Measurements from ENCODE around the gene MRTFA.

The MRTFA gene

DNA sequence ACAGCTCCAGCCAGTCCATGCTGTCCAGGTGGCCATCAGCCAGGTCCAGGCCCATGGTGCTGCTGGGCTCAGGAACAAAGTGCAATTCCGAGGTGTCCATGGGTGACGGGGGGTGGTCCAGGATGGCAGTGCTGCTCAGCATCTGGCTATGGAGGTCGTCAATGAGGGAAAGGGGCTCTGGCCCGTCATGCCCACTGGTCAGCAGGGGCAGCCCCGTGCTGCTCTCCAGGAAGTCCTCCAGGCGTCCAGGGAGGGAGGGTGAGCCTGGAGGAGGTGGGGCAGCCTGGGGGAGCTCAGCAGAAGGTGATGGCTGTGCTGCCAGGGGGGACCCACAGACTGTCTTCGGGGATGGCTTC lies 225.0 kb downstream of the MRTFA start:
- H3K4me3 ChIP-seq (ENCODE audit: control insufficient read depth, low read depth, low read length), result no peak overlapping the region
- TF ChIP-seq, protein P1, sequence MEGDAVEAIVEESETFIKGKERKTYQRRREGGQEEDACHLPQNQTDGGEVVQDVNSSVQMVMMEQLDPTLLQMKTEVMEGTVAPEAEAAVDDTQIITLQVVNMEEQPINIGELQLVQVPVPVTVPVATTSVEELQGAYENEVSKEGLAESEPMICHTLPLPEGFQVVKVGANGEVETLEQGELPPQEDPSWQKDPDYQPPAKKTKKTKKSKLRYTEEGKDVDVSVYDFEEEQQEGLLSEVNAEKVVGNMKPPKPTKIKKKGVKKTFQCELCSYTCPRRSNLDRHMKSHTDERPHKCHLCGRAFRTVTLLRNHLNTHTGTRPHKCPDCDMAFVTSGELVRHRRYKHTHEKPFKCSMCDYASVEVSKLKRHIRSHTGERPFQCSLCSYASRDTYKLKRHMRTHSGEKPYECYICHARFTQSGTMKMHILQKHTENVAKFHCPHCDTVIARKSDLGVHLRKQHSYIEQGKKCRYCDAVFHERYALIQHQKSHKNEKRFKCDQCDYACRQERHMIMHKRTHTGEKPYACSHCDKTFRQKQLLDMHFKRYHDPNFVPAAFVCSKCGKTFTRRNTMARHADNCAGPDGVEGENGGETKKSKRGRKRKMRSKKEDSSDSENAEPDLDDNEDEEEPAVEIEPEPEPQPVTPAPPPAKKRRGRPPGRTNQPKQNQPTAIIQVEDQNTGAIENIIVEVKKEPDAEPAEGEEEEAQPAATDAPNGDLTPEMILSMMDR (IDR thresholded peaks at IDR 0.05; ENCODE audit: control insufficient read depth, insufficient read depth, low read depth, low read length, missing control alignments), result no peak
- no peak for DNase-seq (ENCODE audit: low read depth)

DNA sequence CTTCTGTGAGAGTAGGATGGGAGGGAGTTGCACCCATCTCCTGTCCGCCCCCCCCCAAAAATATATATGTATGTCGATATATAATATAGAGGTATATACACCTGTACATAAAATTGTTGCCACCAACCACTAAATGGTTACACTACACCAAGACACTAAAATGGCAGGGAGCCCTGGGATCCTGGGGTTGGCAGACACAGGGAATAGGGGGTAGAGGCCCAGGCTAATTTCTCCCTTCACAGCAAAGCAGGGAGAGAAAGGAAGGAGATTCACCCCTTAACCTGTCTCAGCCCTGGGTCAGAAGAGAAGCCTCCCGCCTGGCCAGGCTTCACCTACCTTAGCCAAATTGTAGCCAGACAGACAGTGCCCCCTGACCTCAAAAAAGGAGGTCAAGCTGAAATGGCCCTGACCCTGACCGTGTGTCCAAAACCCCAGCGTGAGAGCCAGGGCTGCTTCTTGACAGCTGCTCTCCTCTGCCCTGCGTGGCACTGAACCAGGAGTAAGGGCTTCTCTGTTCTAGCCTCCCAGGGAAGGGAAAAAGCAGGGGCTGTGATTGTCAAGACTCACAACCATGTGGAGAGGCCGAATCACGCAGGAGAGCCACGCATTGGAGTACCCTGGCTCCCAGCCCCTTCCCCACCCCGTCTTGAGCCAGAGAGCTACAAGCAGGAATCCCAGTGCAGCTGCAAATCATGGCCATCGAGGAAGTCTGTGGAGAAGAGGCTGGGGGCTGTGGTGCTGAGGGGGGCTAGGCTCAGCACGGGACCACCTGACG lies 225.6 kb downstream of the MRTFA start:
- no peak overlapping the region for H3K4me3 ChIP-seq (ENCODE audit: control insufficient read depth, low read depth, low read length)
- TF ChIP-seq, protein P1 (IDR thresholded peaks at IDR 0.05; ENCODE audit: control insufficient read depth, insufficient read depth, low read depth, low read length, missing control alignments), result no peak

DNA sequence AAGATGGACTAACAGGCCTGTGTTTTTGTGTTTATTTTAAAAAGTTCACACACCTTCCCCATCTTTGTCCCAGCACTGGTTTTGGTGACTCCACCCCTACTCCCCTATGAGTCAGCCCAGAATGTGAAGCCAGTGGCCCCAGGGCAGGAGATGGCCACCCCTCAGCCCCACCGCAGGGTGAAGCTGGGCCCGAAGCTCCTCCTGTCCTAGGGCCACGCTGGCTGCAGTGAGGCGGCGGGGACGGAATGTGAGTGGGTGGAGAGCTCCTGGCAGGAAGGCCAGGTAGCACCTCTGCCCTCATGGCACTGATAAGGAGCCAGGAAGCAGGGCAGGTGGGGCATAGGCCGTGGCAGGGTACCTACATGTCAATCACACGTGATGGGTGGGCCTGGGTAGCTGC lies 226.2 kb downstream of the MRTFA start:
- TF ChIP-seq, protein P1 (IDR thresholded peaks at IDR 0.05; ENCODE audit: control insufficient read depth, insufficient read depth, low read depth, low read length, missing control alignments), result no peak
- no peak for DNase-seq (ENCODE audit: low read depth)
- no peak overlapping the region for H3K4me3 ChIP-seq (ENCODE audit: control insufficient read depth, low read depth, low read length)

More for the DNA sequence above, 225.6 kb downstream of the MRTFA start:
- no peak for DNase-seq (ENCODE audit: low read depth)

DNA sequence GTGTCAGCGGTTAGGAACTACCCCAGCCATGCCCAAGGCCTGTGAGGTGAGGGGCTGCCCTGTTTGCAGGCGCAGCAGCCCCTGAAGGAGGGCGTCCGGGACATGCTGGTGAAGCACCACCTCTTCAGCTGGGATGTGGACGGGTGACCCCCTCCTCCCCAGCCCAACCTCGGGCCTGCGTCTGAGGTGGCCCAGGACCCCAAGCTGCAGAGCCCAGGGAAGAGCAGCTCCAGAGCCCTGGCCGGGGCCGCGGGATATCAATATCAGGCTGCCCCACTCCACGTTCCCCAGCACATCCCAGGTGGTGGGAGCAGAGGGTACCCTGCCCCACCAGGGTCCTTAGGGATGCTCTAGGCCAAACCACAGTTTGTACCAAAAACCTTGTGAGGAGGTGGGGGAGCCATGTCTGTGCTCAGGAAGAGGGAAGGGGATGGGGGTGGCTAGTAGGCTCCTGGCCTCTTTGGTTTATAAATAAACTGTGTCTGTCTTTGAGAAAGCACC lies 226.9 kb downstream of the MRTFA start:
- no peak overlapping the region for H3K4me3 ChIP-seq (ENCODE audit: control insufficient read depth, low read depth, low read length)
- TF ChIP-seq, protein P1 (IDR thresholded peaks at IDR 0.05; ENCODE audit: control insufficient read depth, insufficient read depth, low read depth, low read length, missing control alignments), result no peak
- no peak for DNase-seq (ENCODE audit: low read depth)

DNA sequence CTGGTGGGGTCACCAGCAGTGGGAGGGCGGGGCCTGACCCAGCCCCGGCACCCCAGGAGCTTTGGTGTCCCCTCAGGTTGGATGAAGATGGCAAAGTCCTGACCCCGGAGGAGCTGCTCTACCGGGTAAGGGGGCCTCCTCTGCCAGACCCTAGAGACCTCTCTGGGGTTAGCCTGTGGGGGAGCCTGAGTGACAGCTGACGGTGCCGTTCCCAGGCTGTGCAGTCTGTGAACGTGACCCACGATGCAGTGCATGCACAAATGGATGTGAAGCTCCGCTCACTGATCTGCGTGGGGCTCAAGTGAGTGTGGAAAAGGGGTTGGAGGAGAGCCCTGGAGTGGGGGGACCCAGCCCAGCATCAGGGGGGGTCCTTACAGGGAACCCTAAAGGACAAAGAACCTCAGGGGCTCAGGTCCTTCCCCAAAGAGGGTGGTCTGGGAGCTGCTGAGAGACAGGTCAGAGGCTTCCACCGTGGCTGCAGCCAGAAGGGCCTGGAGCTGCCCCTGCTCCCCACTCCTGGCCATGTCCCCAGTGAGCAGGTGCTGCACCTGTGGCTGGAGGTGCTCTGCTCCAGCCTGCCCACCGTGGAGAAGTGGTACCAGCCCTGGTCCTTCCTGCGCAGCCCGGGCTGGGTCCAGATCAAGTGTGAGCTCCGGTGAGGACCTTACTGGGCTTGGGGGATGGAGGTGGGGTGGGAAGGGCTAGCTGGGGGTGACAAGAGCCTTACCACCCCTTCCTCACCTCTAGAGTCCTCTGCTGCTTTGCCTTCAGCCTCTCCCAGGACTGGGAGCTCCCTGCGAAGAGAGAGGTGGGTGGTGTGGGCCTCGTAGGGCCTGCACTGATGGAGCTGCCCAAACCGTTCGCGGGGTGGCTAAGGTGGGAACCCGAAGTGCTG lies 227.6 kb downstream of the MRTFA start:
- no peak overlapping the region for H3K4me3 ChIP-seq (ENCODE audit: control insufficient read depth, low read depth, low read length)
- no peak for DNase-seq (ENCODE audit: low read depth)
- TF ChIP-seq, protein P1 (IDR thresholded peaks at IDR 0.05; ENCODE audit: control insufficient read depth, insufficient read depth, low read depth, low read length, missing control alignments), result no peak

DNA sequence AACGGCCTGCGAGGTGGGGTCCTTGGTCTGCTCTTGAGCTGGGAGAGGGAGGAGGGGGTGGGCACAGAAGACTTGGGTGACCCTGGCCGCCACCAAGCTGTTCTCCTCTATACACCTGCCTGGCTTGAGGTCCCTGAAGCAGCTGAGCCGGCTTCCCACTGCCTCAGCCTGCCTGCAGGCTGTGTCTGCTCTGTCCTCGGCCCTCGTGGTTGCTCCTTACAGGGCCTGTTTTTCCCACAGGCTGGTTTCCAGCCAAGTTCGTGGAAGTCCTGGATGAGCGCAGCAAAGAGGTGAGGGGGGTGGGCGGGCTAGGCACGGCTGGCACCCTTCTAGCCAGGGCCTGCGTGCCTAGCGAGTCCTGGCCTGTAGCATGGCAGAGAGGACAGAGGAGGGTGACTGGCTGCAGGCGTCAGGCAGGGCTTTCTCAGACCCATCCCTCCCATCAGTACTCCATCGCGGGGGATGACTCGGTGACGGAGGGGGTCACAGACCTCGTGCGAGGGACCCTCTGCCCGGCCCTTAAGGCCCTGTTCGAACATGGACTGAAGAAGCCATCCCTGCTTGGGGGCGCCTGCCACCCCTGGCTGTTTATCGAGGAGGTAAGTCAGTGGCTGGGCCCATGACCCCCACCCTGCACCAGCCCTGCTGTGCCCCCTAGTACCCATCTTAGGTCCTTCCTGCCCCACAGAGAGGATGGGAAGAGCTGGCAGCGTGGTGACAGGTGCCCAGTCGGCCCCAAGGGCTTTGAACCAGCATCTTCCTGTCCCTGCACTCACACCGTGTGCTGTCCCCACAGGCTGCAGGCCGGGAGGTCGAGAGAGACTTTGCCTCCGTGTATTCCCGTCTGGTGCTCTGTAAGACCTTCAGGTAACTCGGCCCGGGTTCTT lies 228.4 kb downstream of the MRTFA start:
- H3K4me3 ChIP-seq (ENCODE audit: control insufficient read depth, low read depth, low read length), result no peak overlapping the region
- DNase-seq (ENCODE audit: low read depth), result no peak
- TF ChIP-seq, protein P1 (IDR thresholded peaks at IDR 0.05; ENCODE audit: control insufficient read depth, insufficient read depth, low read depth, low read length, missing control alignments), result no peak
